ENCODE measurements around the gene FGR. TPM values are rescaled to one million over a fixed set of nuclear protein-coding genes. Genes with fewer than 3 reads are reported as not detected.

Gene FGR
- total and polyA plus RNA-seq, 2 of the 13 experiments (the other 11 are each of a cell fraction or from before 2014, with no cell fraction given), result not detected

DNA sequence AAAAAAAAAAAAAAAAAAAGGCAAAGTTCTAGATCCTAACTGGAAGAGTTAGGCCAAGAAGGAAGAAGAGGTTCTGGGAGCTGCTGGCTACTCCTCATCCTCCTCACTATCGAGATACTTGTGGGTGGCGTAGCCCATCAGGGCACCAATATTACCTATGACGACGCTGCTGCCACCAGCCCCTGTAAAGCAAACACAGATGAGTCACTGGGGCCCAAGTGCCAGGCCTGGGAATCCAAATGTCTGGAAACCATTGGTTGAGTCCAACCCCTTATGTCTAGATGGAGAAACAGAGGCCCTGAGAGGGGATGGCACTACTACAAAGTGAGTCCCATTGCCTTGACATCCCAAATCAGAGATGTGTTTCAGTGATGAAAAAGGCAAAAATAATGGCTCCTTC is 31.3 kb upstream of the FGR start:
- POLR2A ChIA-PET, result no interaction called here
- no peaks in the 10 kb centered on the region for H3K36me3 ChIP-seq (replicated peaks in 1 of 2; ENCODE audit: control insufficient read depth in 1 of 2, insufficient read depth in 2 of 2, low read length in 2 of 2)

DNA sequence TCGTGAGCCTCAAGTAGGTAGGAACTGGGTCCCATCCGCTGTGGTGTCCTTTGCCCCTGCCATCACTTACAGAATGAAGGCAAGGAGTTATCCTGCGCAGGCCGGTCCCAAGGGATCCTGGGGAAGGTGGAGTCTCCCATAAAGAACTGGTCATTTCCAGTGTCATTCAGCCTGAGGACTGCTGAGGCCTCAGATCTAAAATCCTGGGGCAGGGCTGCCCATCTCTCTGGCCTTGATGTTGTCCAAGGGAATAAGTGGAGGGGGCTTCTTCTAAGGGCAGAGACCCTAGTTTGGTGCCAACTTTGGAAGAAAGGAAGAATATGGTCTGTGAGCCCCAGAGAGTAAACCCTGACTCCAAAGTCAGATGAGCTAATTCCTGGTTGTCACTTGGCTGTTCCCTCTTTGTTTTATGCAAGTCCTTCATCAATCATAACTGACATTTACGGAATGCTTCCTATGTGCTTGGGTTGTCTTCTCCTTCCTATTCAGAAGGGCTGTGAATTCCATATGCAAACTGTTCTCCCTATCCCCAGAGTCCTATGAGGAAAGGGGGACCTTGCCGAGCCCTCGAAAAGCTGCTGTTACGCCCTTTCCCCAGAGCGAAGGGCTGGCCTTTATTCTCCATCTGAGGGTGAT is 30.1 kb upstream of the FGR start:
- POLR2A ChIA-PET, result no interaction called here
- no TSS peak for BruUV-seq (replicated peaks)
- 42% methylated on average over 6 of the region's 9 CpGs for WGBS (ENCODE audit: low lambda C conversion rate)
- TF ChIP-seq GFI1 (CRISPR knock-in tag; IDR thresholded peaks at IDR 0.05; ENCODE audit: borderline replicate concordance), result no peak
- no peak for TF ChIP-seq ZSCAN29 (CRISPR knock-in tag; conservative IDR thresholded peaks at IDR 0.05)
- TF ChIP-seq, protein P1, sequence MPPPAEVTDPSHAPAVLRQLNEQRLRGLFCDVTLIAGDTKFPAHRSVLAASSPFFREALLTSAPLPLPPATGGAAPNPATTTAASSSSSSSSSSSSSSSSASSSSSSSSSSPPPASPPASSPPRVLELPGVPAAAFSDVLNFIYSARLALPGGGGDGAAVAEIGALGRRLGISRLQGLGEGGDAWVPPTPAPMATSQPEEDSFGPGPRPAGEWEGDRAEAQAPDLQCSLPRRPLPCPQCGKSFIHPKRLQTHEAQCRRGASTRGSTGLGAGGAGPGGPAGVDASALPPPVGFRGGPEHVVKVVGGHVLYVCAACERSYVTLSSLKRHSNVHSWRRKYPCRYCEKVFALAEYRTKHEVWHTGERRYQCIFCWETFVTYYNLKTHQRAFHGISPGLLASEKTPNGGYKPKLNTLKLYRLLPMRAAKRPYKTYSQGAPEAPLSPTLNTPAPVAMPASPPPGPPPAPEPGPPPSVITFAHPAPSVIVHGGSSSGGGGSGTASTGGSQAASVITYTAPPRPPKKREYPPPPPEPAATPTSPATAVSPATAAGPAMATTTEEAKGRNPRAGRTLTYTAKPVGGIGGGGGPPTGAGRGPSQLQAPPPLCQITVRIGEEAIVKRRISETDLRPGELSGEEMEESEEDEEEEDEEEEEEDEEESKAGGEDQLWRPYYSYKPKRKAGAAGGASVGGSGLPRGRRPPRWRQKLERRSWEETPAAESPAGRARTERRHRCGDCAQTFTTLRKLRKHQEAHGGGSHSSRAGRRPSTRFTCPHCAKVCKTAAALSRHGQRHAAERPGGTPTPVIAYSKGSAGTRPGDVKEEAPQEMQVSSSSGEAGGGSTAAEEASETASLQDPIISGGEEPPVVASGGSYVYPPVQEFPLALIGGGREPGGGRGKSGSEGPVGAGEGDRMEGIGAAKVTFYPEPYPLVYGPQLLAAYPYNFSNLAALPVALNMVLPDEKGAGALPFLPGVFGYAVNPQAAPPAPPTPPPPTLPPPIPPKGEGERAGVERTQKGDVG (CRISPR knock-in tag; IDR thresholded peaks at IDR 0.05; ENCODE audit: borderline replicate concordance), result no peak
- TF ChIP-seq MNT (IDR thresholded peaks at IDR 0.05), result no peak
- no peak for TF ChIP-seq ZNF234 (CRISPR knock-in tag; conservative IDR thresholded peaks at IDR 0.05)
- no peak for TF ChIP-seq MBD4 (IDR thresholded peaks at IDR 0.05; ENCODE audit: borderline replicate concordance, low read length)
- no peak for TF ChIP-seq MAZ (IDR thresholded peaks at IDR 0.05; ENCODE audit: borderline replicate concordance, low read depth, low read length)
- TF ChIP-seq MAZ (CRISPR knock-in tag; IDR thresholded peaks at IDR 0.05; ENCODE audit: low read depth), result no peak
- no peak for TF ChIP-seq MED1 (CRISPR knock-in tag; IDR thresholded peaks at IDR 0.05)

More for the DNA sequence above, 31.3 kb upstream of the FGR start:
- H2AFZ ChIP-seq (ENCODE audit: low read length), result no peak overlapping the region
- DNase-seq (ENCODE audit: low spot score), result no peak
- H3K9ac ChIP-seq (ENCODE audit: insufficient read depth, low read depth, low read length), result no peak overlapping the region
- 0 out of 2 replicates have a peak, but pooled peaks have one; percentile 7 for TF ChIP-seq CREB1 (IDR thresholded peaks at IDR 0.05)
- no peak for TF ChIP-seq CREB1 (CRISPR knock-in tag; IDR thresholded peaks at IDR 0.05)
- TF ChIP-seq HDAC6 (IDR thresholded peaks at IDR 0.05; ENCODE audit: low read depth, low read length), result no peak
- intact Hi-C loops (cut with micrococcal nuclease; ENCODE audit: unreplicated experiment) (loop anchor here (10.0 kb wide), 1 partner anchor 271 kb away; the partner anchor contains the start of gene GPR3), in situ Hi-C loops (cut with HindIII; ENCODE audit: extremely low pct_ligation_motif_present, low pct_unique_long_range_greater_than_20kb) (loop anchor here (5.0 kb wide), 1 partner anchor 56 kb away; no protein-coding TSS in a partner anchor)
- CTCF ChIA-PET (ENCODE audit: low intra/inter-chr PET ratio, low total read pairs), result no interaction called here
- peaks cover 31% of the 10 kb centered on the region for H3K4me1 ChIP-seq (ENCODE audit: insufficient read depth, low read length)
- BruUV-seq (replicated peaks), result no TSS peak
- H3K27me3 ChIP-seq (ENCODE audit: control insufficient read depth in 1 of 2, insufficient read depth in 2 of 2, low read length in 2 of 2), result peaks cover 1 to 3% of the 10 kb centered on the region in 2 experiments; a peak in 1 of 5 replicates
- no peak overlapping the region for H3K4me2 ChIP-seq (ENCODE audit: low read depth, low read length)
- no peaks in the 10 kb centered on the region for H3K79me2 ChIP-seq (ENCODE audit: insufficient read depth, low read length)
- no peak for ATAC-seq
- no peaks in the 10 kb centered on the region for H4K20me1 ChIP-seq (ENCODE audit: insufficient read depth, low read length)
- H3K27ac ChIP-seq (ENCODE audit: extremely low read length, insufficient read depth, low read length), result no peak overlapping the region
- no peak overlapping the region for H3K4me3 ChIP-seq (replicated peaks in 1 of 3; ENCODE audit: insufficient read depth in 1 of 3, low read depth in 2 of 3, low read length in 3 of 3)
- 24% methylated on average over 4 of the region's 4 CpGs for WGBS (ENCODE audit: low lambda C conversion rate)
- FAIRE-seq, result no peak
- no peaks in the 10 kb centered on the region for H3K9me3 ChIP-seq (ENCODE audit: low read length)

More for the DNA sequence above, 30.1 kb upstream of the FGR start:
- ATAC-seq, result no peak
- no peak for DNase-seq (ENCODE audit: low spot score)
- intact Hi-C loops (cut with micrococcal nuclease; ENCODE audit: unreplicated experiment) (loop anchor here (10.0 kb wide), 1 partner anchor 270 kb away; the partner anchor contains the start of gene GPR3), in situ Hi-C loops (cut with HindIII; ENCODE audit: extremely low pct_ligation_motif_present, low pct_unique_long_range_greater_than_20kb) (loop anchor here (5.0 kb wide), 1 partner anchor 57 kb away; no protein-coding TSS in a partner anchor)
- Histone ChIP-seq H3K27ac (ENCODE audit: extremely low read length, insufficient read depth, low read length) (no peak overlapping the region), H3K4me2 (ENCODE audit: low read depth, low read length) (no peak overlapping the region), H3K27me3 (ENCODE audit: control insufficient read depth in 1 of 2, insufficient read depth in 2 of 2, low read length in 2 of 2) (peaks cover 1 to 3% of the 10 kb centered on the region in 2 experiments; a peak in 1 of 5 replicates), H3K9me3 (ENCODE audit: low read length) (no peaks in the 10 kb centered on the region), H3K79me2 (ENCODE audit: insufficient read depth, low read length) (no peaks in the 10 kb centered on the region), H3K4me1 (ENCODE audit: insufficient read depth, low read length) (peaks cover 28% of the 10 kb centered on the region), H3K9ac (ENCODE audit: insufficient read depth, low read depth, low read length) (no peak overlapping the region), H3K36me3 (replicated peaks in 1 of 2; ENCODE audit: control insufficient read depth in 1 of 2, insufficient read depth in 2 of 2, low read length in 2 of 2) (no peaks in the 10 kb centered on the region), H3K4me3 (replicated peaks in 1 of 3; ENCODE audit: insufficient read depth in 1 of 3, low read depth in 2 of 3, low read length in 3 of 3) (no peak overlapping the region), H2AFZ (ENCODE audit: low read length) (no peak overlapping the region), H4K20me1 (ENCODE audit: insufficient read depth, low read length) (no peaks in the 10 kb centered on the region)
- CTCF ChIA-PET (ENCODE audit: low intra/inter-chr PET ratio, low total read pairs), result interaction anchor here (2.7 kb wide), 1 partner anchor 21 kb away, joined by 24 read pairs; no protein-coding TSS in a partner anchor
- no peak for FAIRE-seq
